Fibroblast of pulmonary artery (primary cell): ENCODE measurements around the gene SUSD2.
"Not testable (repeated sequence)": the region's sequence is repeated elsewhere in the genome, so short reads cannot be mapped to it uniquely, and the experiment has no call there.

Experiments used
- DNase-seq: peaks from one replicate; pipeline ENCODE4 v3.0.0-alpha.2; 2010; ENCODE audit warnings: low read depth
- H3K4me3 ChIP-seq: replicated peaks from 2 replicates; pipeline ENCODE4 v1.5.1; 2011; ENCODE audit warnings: low read depth, mild to moderate bottlenecking, control low read depth, low read length, moderate library complexity
- TF ChIP-seq, protein P1 (sequence below): IDR thresholded peaks from 2 replicates; pipeline ENCODE4 v1.5.1; 2011; ENCODE audit warnings: mild to moderate bottlenecking, control low read depth, low read length, inconsistent platforms; ENCODE audit errors: missing control alignments

The SUSD2 gene

DNA sequence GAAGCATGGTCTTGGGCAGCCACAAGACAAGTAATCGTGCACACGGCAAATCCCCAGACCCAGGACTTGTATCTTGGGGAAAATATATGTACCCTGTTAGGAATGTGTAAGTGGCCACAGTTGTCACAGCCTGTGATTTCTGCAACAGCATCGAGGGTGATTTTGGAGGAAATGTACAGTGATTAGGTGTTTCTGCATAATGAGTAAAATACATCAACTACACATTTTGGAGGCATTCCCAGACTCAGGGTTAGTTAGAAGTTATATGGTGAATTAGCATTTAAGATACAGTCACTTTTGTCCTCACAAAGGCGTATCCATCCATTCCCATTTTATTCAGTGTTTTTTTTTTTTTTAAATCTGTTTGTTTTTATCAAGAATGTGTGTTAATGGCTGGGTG is 28.4 kb downstream of the SUSD2 start:
- TF ChIP-seq, protein P1, sequence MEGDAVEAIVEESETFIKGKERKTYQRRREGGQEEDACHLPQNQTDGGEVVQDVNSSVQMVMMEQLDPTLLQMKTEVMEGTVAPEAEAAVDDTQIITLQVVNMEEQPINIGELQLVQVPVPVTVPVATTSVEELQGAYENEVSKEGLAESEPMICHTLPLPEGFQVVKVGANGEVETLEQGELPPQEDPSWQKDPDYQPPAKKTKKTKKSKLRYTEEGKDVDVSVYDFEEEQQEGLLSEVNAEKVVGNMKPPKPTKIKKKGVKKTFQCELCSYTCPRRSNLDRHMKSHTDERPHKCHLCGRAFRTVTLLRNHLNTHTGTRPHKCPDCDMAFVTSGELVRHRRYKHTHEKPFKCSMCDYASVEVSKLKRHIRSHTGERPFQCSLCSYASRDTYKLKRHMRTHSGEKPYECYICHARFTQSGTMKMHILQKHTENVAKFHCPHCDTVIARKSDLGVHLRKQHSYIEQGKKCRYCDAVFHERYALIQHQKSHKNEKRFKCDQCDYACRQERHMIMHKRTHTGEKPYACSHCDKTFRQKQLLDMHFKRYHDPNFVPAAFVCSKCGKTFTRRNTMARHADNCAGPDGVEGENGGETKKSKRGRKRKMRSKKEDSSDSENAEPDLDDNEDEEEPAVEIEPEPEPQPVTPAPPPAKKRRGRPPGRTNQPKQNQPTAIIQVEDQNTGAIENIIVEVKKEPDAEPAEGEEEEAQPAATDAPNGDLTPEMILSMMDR: no peak
- H3K4me3 ChIP-seq: no peak overlapping the region
- no peak for DNase-seq

DNA sequence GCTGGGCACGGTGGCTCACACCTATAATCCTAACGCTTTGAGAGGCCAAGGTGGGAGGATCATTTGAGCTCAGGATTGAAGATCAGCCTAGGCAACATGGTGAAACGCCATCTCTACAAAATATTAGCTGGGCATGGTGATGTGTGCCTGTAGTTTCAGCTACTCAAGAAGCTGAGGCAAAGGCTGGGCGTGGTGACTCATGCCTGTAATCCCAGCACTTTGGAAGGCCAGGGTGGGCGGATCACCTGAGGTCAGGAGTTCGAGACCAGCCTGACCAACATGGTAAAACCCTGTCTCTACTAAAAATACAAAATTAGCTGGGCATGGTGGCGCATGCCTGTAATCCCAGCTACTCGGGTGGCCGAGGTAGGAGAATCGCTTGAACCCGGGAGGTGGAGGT is 29.1 kb downstream of the SUSD2 start:
- not testable (repeated sequence) for DNase-seq, H3K4me3 ChIP-seq

DNA sequence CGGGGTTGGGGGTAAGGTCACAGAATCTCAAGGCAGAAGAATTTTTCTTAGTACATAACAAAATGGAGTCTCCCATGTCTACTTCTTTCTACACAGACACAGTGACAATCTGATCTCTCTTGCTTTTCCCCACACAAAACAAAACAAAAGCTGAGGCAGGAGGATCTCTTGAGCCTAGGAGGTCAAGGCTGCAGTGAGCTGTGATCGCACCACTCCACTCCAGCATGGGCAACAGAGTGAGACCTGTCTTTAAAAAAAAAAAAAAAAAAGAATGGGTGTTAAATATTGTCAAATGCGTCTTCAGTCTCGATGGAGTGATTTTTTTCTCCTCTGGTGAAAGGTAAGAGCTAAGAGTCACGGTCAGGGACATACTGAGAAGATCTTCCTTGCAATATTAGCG is 30.4 kb downstream of the SUSD2 start:
- H3K4me3 ChIP-seq, DNase-seq: not testable (repeated sequence)

DNA sequence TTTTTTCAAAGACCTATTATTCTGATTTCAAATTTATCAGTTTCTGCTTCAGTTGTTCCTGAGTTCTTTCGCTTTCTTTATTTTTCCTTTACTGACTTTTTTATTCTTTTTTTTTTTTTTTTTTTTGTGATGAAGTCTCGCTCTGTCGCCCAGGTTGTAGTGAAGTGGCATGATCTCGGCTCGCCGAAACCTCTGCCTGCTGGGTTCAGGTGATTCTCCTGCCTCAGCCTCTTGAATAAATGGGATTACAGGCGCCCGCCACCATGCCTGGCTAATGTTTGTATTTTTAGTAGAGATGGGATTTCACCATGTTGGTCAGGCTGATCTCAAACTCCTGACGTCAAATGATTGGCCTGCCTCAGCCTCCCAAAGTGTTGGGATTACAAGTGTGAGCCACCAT is 31.8 kb downstream of the SUSD2 start:
- not testable (repeated sequence) for H3K4me3 ChIP-seq, DNase-seq

DNA sequence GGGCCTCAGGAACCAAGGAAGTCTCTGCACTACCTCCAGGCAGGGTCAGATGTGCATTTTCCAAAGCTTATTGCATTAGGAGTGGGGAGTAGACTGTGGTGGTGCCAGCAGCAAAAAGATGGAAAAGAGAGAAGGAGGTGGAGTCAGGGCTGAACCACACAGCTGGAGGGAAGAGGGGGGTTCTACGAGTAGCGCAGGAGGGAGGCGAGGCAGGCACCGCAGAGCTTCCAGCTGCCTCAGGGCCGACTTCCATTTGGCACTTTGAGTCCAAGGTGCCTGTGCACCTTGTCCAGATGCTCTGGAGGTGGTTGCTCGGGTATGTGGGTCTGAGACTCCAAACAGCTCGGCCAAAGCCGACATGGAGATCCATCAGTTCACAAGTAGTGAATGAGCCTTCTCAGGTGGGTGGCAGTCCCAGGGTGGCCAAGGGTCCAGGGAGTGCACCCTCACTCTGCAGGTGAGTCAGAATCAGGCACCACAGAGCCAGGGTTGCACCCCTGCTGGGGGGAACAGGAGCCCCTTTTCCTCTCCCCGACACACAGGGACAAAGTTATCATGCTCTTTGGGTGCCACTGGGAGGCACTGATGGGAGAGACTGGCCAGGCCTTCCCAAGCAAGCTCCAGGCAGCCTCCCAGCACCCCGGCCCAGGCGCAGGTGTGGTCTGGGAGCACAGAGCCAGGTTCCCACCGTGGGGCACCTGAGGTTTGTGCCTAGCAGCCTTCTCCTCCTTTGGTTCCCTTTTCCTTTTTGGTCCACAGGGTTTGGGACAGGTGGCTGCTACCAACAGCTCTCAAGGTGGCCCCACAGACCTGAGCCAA is 33.4 kb downstream of the SUSD2 start:
- no peak overlapping the region for H3K4me3 ChIP-seq
- TF ChIP-seq, protein P1: no peak
- no peak for DNase-seq

DNA sequence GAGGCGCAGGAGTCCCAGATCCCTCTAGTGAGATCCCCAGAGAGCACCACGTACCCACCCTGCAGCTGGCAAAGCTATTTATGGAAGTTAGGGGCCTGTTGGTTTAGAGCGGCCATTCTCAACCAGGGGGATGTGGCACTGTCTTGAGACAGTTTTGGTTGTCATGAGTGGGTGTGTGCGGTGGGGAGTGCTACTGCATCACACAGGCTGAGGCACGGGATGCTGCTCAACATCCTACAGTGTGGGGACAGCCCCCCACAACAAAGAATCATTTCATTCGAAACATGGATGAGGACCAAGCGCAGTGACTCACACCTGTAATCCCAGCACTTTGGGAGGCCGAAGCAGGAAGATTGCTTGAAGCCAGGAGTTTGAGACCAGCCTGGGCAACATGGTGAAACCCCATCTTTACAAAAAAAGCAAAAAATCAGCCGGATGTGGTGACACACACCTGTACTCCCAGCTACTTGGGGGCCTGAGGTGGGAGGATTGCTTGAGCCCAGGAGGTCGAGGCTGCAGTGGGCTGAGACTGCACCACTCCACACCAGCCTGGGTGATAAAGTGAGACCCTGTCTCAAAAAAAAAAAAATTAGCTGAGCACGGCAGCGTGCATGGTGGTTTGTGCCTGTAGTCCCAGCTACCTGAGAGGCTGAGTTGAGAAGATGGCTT is 35.4 kb downstream of the SUSD2 start:
- H3K4me3 ChIP-seq: no peak overlapping the region
- DNase-seq: no peak
- TF ChIP-seq, protein P1: no peak

DNA sequence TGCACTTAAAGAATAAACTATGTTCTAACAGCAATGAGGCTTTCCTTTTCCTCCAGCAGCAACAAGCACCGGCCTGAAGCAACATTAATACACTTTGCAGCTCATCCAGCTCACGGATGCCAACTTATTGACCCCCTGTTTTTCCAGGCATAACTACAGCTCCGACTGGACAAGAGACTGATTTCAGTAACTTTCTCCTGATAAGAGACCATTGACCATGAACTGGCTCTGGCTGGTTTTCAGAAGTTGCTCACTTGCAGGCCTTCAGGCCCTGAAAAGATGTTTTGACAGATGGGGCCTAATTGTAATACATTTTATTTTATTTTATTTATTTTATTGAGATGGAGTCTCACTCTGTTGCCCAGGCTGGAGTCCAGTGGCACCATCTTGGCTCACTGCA is 36.1 kb downstream of the SUSD2 start:
- TF ChIP-seq, protein P1: no peak
- H3K4me3 ChIP-seq: no peak overlapping the region
- DNase-seq: no peak

DNA sequence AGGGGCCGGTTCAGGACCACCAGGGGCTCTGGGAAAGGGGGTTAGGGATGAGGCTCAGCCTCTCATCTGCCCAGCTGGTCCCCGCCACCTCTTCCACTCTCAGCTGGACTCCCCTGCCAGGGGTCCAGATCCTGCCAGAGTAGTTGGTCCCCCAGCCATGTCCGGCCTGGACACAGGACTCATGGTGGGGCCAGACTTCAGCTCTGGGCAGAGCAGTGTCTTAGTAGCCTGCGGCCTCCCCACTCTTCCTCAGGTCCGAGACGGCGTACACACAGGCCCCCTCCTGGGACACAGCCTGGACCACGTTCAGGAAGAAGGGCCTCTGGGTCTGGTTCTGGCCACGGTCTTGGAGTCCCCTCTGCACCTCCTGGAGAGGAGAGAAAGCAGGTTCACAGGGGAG is 38.5 kb downstream of the SUSD2 start:
- DNase-seq: no peak
- H3K4me3 ChIP-seq: no peak overlapping the region
- TF ChIP-seq, protein P1: no peak
